CD4-positive, alpha-beta memory T cell (primary cell): ENCODE results near the gene CPLX1. TPM values are rescaled to one million over a fixed set of nuclear protein-coding genes. Genes with fewer than 3 reads are reported as not detected.

Experiments used
- CTCF ChIA-PET: fragments of 350-600 bp; sonication (Branson Sonifier 250); formaldehyde crosslinking; loops from one replicate; lab custom pipeline; 2021; ENCODE audit warnings: inconsistent platforms; ENCODE audit not compliant: partially characterized antibody; lab: Charles Lee
- POLR2A ChIA-PET: fragments of 350-600 bp; sonication (Branson Sonifier 250); formaldehyde crosslinking; loops from one replicate; lab custom pipeline; 2021; ENCODE audit not compliant: partially characterized antibody; lab: Charles Lee
- DNase-seq, 5 donors: peaks; one replicate each; pipeline versions ENCODE4 v3.0.0 to v3.0.0-alpha.2; 2020 to 2022; ENCODE audit warnings: mixed read lengths in 1 of 5
- H3K27ac ChIP-seq: one replicate; pipeline ENCODE4 v1.7.0; 2013; ENCODE audit warnings: low read depth, low read length
- H3K27me3 ChIP-seq: 2 replicates; pipeline ENCODE4 v1.7.0; 2013; ENCODE audit warnings: mild to moderate bottlenecking, low read length, moderate library complexity; ENCODE audit not compliant: insufficient read depth
- H3K36me3 ChIP-seq: 2 replicates; pipeline ENCODE4 v1.7.0; 2013; ENCODE audit warnings: mild to moderate bottlenecking, low read length, moderate library complexity; ENCODE audit not compliant: insufficient read depth
- H3K4me1 ChIP-seq: 2 replicates; pipeline ENCODE4 v1.7.0; 2013; ENCODE audit warnings: mild to moderate bottlenecking, low read length, moderate library complexity; ENCODE audit not compliant: insufficient read depth
- H3K4me3 ChIP-seq, 2 donors: one replicate each; pipeline ENCODE4 v1.7.0; 2013; ENCODE audit warnings: low read length in 2 of 2, mild to moderate bottlenecking in 1 of 2
- H3K9me3 ChIP-seq, 2 donors: one replicate each; pipeline ENCODE4 v1.7.0; 2013; ENCODE audit warnings: low read length in 2 of 2, control low read depth in 1 of 2; ENCODE audit not compliant: control insufficient read depth in 1 of 2
- H3K27ac Mint-ChIP-seq, 7 donors: one replicate each; pipeline ENCODE4 v1.8.0; 2020 to 2021; ENCODE audit warnings: mixed read lengths in 7 of 7, mild to moderate bottlenecking in 6 of 7, inconsistent platforms in 3 of 7, moderate library complexity in 3 of 7
- H3K27me3 Mint-ChIP-seq, 2 donors: one replicate each; pipeline ENCODE4 v1.8.0; 2020 to 2021; ENCODE audit warnings: mixed read lengths in 2 of 2
- H3K36me3 Mint-ChIP-seq, 2 donors: one replicate each; pipeline ENCODE4 v1.8.0; 2020 to 2021; ENCODE audit warnings: mixed read lengths in 2 of 2, inconsistent platforms in 1 of 2, mild to moderate bottlenecking in 1 of 2
- H3K4me1 Mint-ChIP-seq, 4 donors: one replicate each; pipeline ENCODE4 v1.8.0; 2020 to 2021; ENCODE audit warnings: mixed read lengths in 4 of 4, mild to moderate bottlenecking in 1 of 4
- H3K4me3 Mint-ChIP-seq, 8 donors: one replicate each; pipeline ENCODE4 v1.8.0; 2020 to 2021; ENCODE audit warnings: mixed read lengths in 8 of 8, mild to moderate bottlenecking in 7 of 8, moderate library complexity in 6 of 8, inconsistent platforms in 3 of 8
- H3K9me3 Mint-ChIP-seq, 8 donors: one replicate each; pipeline ENCODE4 v1.8.0; 2020 to 2021; ENCODE audit warnings: mixed read lengths in 8 of 8, mild to moderate bottlenecking in 5 of 8, inconsistent platforms in 3 of 8, moderate library complexity in 1 of 8
- intact Hi-C: fragments of 100-400 bp; cut with micrococcal nuclease; formaldehyde crosslinking; loops from one replicate; pipeline ENCODE4 v1.15.1; 2023
- polyA plus RNA-seq, 2 donors: library from polyadenylated mRNA; unstranded; fragments of 300-500 nt; fragmentation: Illumina TruSeq; gene quantifications; one replicate each; pipeline ENCODE4 v1.2.3, GENCODE V29; 2021
- total RNA-seq, 2 experiments: library from RNA; stranded (reverse); gene quantifications; one replicate each; pipeline ENCODE4 v1.2.3, GENCODE V29; 2021

The CPLX1 gene
- total and polyA plus RNA-seq, 4 experiments from 2014 or later, result 0.26 to 1.5 (median 0.64) TPM; not detected in 1

DNA sequence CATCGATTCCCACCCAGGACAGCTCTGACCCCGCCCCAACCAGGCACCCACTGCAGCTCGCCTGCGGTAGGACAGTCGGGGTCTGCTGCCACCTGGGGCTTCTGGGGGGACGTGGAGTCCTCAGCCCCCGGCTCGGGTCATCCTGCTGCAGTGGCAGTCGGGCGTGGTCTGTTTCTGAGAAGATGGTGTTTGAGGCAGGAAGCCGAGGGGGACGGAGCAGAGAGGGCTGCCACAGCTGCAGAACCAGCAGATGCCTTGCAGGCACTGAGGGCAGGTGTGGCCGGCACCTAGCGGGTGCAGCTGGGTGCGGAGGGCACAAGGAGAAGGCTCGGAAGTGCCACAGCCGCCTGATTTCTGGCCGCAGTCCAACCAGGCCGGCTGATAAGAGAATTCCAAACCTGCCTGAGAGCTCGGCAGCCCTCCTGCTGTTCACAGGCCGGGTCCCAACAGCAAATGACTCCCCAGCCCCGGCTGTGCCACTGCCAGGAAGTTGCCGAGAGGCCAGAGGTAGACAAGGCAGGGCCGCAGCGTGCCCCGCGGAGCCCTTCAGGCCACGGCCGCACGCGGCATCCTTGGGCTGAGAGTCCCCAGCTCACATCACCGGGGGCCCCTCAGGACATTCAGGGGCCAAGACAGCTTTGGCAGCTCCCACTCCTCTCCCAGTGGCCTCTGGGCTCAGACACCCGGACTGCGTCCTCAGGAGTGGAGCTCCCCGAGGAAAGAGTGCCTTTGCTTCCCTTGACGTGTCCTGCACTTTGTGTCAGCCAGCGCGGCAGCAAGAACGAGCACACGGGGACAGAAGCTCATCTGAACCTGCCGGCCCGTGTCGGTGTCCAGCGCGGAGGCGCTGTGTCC is 9.4 kb upstream of the CPLX1 start:
- Histone ChIP-seq H3K27me3 (no peaks in the 10 kb centered on the region), H3K36me3 (no peaks in the 10 kb centered on the region), H3K27ac (no peak overlapping the region), H3K4me3 (no peak overlapping the region), H3K9me3 (peaks cover 0 to 10% of the 10 kb centered on the region in 2 donors), H3K4me1 (no peaks in the 10 kb centered on the region)
- Mint-ChIP-seq H3K36me3 (no peaks in the 10 kb centered on the region), H3K9me3 (peaks cover 0 to 36% (median 15%) of the 10 kb centered on the region in 8 donors), H3K27ac (no peak overlapping the region), H3K4me3 (no peak overlapping the region), H3K27me3 (peaks cover under 1 to 2% of the 10 kb centered on the region in 2 donors), H3K4me1 (peaks cover 0 to 5% (median 1%) of the 10 kb centered on the region in 4 donors)
- no peak for DNase-seq
- intact Hi-C loops, result no loop called here
- POLR2A ChIA-PET, result no interaction called here
- CTCF ChIA-PET, result no interaction called here

DNA sequence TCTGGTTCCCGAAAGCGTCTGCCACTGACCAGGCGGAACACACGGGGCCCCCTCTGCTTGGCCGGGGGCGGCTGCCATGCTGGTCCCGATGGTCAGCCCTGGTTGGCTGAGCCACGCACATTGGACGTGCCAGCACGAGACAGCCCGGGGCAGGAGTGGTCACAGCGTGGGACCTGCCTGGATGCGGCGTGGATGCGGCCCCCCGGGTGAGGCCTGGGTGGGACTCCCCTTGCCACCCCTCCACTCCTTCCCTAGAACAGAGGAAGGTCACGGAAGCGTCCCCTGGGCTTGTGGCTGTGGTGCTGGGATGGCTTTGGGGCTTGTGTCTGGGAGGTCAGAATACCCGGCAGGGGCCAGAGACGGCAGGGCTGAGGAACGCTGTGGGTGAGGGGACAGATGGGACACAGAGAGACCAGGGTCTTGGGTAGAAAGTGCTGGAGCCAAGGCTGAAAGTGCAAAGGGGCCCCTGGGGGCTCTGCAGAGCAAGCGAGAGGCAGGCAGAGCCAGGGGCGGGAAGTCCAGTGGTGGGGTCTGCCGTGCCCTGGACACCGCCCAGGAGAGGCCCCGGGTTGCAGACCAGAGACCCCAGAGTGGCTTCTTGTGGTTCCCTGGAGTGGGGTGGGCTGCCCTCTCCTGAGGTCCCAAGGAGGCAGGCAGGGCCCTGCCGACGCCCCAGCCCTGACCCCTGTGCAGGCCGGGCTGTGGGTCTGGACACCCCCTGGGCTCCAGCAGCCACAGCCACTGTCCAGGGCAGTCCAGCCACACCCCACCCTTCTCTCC is 8.6 kb upstream of the CPLX1 start:
- intact Hi-C loops, result no loop called here
- Histone ChIP-seq H3K9me3 (peaks cover 0 to 10% of the 10 kb centered on the region in 2 donors), H3K27me3 (no peaks in the 10 kb centered on the region), H3K27ac (no peak overlapping the region), H3K4me1 (no peaks in the 10 kb centered on the region), H3K36me3 (no peaks in the 10 kb centered on the region), H3K4me3 (no peak overlapping the region)
- peaks cover 2 to 3% of the 10 kb centered on the region in 2 donors for H3K27me3 Mint-ChIP-seq
- no peak overlapping the region for H3K4me3 Mint-ChIP-seq
- H3K9me3 Mint-ChIP-seq, result peaks cover 0 to 30% (median 15%) of the 10 kb centered on the region in 8 donors
- CTCF ChIA-PET, result no interaction called here
- POLR2A ChIA-PET, result no interaction called here
- H3K36me3 Mint-ChIP-seq, result no peaks in the 10 kb centered on the region
- no peaks in the 10 kb centered on the region for H3K4me1 Mint-ChIP-seq
- H3K27ac Mint-ChIP-seq, result no peak overlapping the region
- no peak for DNase-seq

DNA sequence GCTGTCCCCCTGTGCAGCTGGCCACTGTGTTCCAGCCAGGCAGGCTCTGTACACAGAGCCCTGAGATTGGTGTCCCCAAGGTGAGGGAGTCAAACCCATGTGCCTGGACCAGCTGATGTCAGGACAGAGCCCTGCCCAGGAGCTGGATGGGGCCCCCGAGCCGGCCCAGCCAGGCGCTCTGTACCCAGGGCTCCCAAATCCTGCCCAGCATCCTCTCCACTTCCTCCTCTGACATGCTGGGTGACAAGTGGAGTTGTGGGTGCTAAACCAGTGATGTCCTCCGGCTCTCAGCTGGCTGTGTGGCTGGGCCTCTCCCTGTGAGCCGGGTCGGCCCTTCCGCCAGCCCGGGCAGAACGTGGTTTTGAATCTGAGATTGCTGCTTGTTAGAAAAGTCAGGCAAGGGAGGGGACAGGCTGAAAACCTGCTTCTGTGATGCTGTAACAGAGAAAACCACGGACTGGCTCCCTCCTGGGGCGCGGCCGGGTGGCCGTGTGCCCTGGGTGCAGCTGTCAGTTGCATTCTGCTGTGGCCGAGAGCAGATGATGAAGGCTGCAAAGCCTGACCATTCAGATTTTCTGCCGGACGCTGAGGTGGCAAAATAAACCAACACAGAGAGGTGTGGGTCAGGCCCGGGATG is 7.9 kb upstream of the CPLX1 start:
- Histone ChIP-seq H3K4me3 (no peak overlapping the region), H3K9me3 (peaks cover 0 to 10% of the 10 kb centered on the region in 2 donors), H3K4me1 (no peaks in the 10 kb centered on the region), H3K27ac (no peak overlapping the region), H3K36me3 (no peaks in the 10 kb centered on the region), H3K27me3 (no peaks in the 10 kb centered on the region)
- DNase-seq, result no peak
- POLR2A ChIA-PET, result no interaction called here
- Mint-ChIP-seq H3K4me3 (no peak overlapping the region), H3K36me3 (no peaks in the 10 kb centered on the region), H3K27me3 (peaks cover 2 to 6% of the 10 kb centered on the region in 2 donors), H3K27ac (no peak overlapping the region), H3K4me1 (no peaks in the 10 kb centered on the region), H3K9me3 (peaks cover 0 to 24% (median 14%) of the 10 kb centered on the region in 8 donors)
- CTCF ChIA-PET, result no interaction called here
- intact Hi-C loops, result no loop called here

DNA sequence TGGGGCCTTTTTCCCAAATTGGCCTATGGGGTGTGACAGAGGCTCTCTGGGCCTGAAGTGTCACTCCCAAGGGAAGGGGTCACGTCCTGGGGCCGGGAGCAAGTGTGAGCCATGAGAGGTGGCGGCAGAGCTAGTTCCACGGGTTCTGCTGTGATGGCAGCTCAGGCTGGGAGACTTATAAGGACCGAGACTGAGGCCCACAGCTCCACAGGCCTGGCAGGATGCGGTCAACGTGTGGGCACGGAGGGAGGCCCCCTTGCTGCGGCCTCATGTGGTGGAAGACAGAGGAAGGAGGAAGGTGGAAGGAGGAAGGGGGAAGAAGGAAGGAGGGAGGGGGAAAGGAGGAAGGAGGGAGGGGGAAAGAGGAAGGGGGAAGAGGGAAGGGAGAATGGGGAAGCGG is 7.2 kb upstream of the CPLX1 start:
- H3K9me3 ChIP-seq, result peaks cover 0 to 10% of the 10 kb centered on the region in 2 donors
- H3K27me3 Mint-ChIP-seq, result peaks cover 5 to 11% of the 10 kb centered on the region in 2 donors

DNA sequence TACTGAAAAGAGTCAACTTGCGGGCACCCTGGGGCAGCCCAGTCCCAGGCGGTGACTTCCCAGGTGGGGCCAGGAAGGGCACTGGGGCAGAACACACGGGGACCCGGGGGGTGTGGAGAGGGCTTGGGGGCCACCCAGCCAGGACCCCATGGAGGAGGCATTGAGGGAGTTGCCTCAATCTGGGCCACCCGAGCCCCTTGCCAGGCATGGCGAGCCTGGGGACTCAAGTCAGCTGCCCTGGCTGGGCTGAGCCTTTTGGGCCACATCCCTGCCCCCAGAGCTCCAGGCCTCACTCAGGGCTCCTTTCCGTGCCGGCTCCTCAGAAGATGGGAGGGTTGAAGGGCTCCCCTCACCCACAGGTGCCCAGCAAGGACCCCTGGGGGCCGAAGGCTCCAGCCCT is 6.6 kb upstream of the CPLX1 start:
- H3K4me1 Mint-ChIP-seq, result peaks cover 0 to 8% (median 5%) of the 10 kb centered on the region in 4 donors
- DNase-seq, result no peak
- intact Hi-C loops, result no loop called here
- H3K36me3 ChIP-seq, result no peaks in the 10 kb centered on the region
- peaks cover 0 to 11% (median 5%) of the 10 kb centered on the region in 8 donors for H3K9me3 Mint-ChIP-seq
- CTCF ChIA-PET, result no interaction called here
- H3K4me1 ChIP-seq, result no peaks in the 10 kb centered on the region
- H3K27ac Mint-ChIP-seq, result no peak overlapping the region
- H3K9me3 ChIP-seq, result peaks cover 0 to 4% of the 10 kb centered on the region in 2 donors
- no peaks in the 10 kb centered on the region for H3K36me3 Mint-ChIP-seq
- peaks cover 11% of the 10 kb centered on the region for H3K27me3 ChIP-seq
- POLR2A ChIA-PET, result no interaction called here
- H3K4me3 Mint-ChIP-seq, result no peak overlapping the region
- H3K27me3 Mint-ChIP-seq, result peaks cover 10 to 17% of the 10 kb centered on the region in 2 donors
- no peak overlapping the region for H3K27ac ChIP-seq
- H3K4me3 ChIP-seq, result no peak overlapping the region

More for the DNA sequence above, 7.2 kb upstream of the CPLX1 start:
- Histone ChIP-seq H3K36me3 (no peaks in the 10 kb centered on the region), H3K4me1 (no peaks in the 10 kb centered on the region), H3K27ac (no peak overlapping the region), H3K4me3 (no peak overlapping the region), H3K27me3 (peaks cover 6% of the 10 kb centered on the region)
- CTCF ChIA-PET, result no interaction called here
- intact Hi-C loops, result no loop called here
- POLR2A ChIA-PET, result no interaction called here
- Mint-ChIP-seq H3K9me3 (peaks cover 0 to 17% (median 12%) of the 10 kb centered on the region in 8 donors), H3K27ac (no peak overlapping the region), H3K36me3 (no peaks in the 10 kb centered on the region), H3K4me3 (no peak overlapping the region), H3K4me1 (peaks cover 0 to 2% (median under 1%) of the 10 kb centered on the region in 4 donors)
- DNase-seq, result no peak

DNA sequence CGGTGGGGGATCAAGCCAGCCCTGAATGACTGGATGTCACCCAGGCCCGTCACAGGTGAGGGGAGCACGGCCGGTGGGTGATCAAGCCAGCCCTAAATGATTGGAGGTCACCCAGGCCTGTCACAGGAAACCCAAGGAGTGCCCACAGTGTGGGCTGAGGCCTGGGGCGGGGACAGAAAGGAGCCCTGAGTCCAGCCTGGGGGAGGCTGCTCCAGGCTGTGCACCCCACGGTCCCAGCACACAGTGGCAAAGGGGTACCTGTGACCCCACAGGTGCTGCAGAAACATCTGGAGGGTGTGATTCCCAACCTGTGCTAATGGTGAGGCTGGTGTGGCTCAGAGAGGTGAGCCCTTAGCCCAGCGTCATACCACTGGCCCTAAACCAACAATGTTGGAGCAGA is 6.2 kb upstream of the CPLX1 start:
- H3K9me3 Mint-ChIP-seq, result peaks cover 0 to 8% (median 2%) of the 10 kb centered on the region in 8 donors
- no peaks in the 10 kb centered on the region for H3K36me3 ChIP-seq
- no peak overlapping the region for H3K27ac Mint-ChIP-seq
- intact Hi-C loops, result no loop called here
- peaks cover 0 to 9% (median 5%) of the 10 kb centered on the region in 4 donors for H3K4me1 Mint-ChIP-seq
- no peak for DNase-seq
- H3K36me3 Mint-ChIP-seq, result no peaks in the 10 kb centered on the region
- ChIA-PET POLR2A (no interaction called here), CTCF (no interaction called here)
- peaks cover 12 to 18% of the 10 kb centered on the region in 2 donors for H3K27me3 Mint-ChIP-seq
- no peak overlapping the region for H3K4me3 Mint-ChIP-seq
- no peak overlapping the region for H3K4me3 ChIP-seq
- no peak overlapping the region for H3K27ac ChIP-seq
- H3K27me3 ChIP-seq, result peaks cover 16% of the 10 kb centered on the region
- H3K9me3 ChIP-seq, result peaks cover 0 to under 1% of the 10 kb centered on the region in 2 donors
- no peaks in the 10 kb centered on the region for H3K4me1 ChIP-seq

DNA sequence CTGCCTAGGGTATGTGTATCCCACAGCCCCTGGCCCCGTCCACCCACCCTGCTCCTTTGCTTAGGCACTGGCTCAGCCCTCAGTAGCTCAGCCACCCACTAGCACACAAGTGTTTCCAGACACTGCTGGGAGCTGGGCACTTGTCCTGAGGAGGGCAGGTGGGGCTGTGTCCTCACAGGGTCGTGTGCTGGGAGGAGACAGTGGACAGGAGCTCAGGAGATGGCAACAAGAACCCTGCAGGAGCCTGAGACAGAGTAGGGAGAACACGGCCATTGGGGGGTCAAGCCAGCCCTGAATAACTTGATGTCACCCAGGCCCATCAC is 5.5 kb upstream of the CPLX1 start:
- Mint-ChIP-seq H3K4me3 (no peak overlapping the region), H3K4me1 (peaks cover 0 to 9% (median 5%) of the 10 kb centered on the region in 4 donors), H3K27me3 (peaks cover 12 to 18% of the 10 kb centered on the region in 2 donors), H3K9me3 (peaks cover 0 to 8% (median 0%) of the 10 kb centered on the region in 8 donors), H3K27ac (no peak overlapping the region), H3K36me3 (no peaks in the 10 kb centered on the region)
- ChIA-PET POLR2A (no interaction called here), CTCF (no interaction called here)
- peaks cover 16% of the 10 kb centered on the region for H3K27me3 ChIP-seq
- no peaks in the 10 kb centered on the region for H3K36me3 ChIP-seq
- no peak overlapping the region for H3K4me3 ChIP-seq
- no peak overlapping the region for H3K27ac ChIP-seq
- no peaks in the 10 kb centered on the region for H3K9me3 ChIP-seq
- DNase-seq, result no peak
- intact Hi-C loops, result no loop called here
- no peaks in the 10 kb centered on the region for H3K4me1 ChIP-seq
